Muscle layer of duodenum (tissue), 2 donors: Measurements from ENCODE around the gene RHOU.
A peak's percentile ranks its signal among the peaks of the same experiment; 100 is the strongest.

Experiments
- H3K27ac ChIP-seq: one replicate; pipeline ENCODE4 v1.7.0; 2013; ENCODE audit warnings: mild to moderate bottlenecking, low read length
- H3K27me3 ChIP-seq: one replicate; pipeline ENCODE4 v1.7.0; 2013; ENCODE audit warnings: low read depth, mild to moderate bottlenecking, control low read depth, low read length
- H3K36me3 ChIP-seq, 2 donors: one replicate each; pipeline ENCODE4 v1.7.0; 2013; ENCODE audit warnings: low read length in 2 of 2, control low read depth in 1 of 2, mild to moderate bottlenecking in 1 of 2; ENCODE audit not compliant: insufficient read depth in 2 of 2, control insufficient read depth in 1 of 2
- H3K4me1 ChIP-seq, 2 donors: one replicate each; pipeline ENCODE4 v1.7.0; 2013; ENCODE audit warnings: low read length in 2 of 2, mild to moderate bottlenecking in 2 of 2, control low read depth in 1 of 2, moderate library complexity in 1 of 2; ENCODE audit not compliant: insufficient read depth in 2 of 2, control insufficient read depth in 1 of 2
- H3K4me3 ChIP-seq, 2 donors: one replicate each; pipeline ENCODE4 v1.7.0; 2013; ENCODE audit warnings: low read length in 2 of 2, low read depth in 1 of 2, mild to moderate bottlenecking in 1 of 2
- H3K9me3 ChIP-seq, 2 donors: one replicate each; pipeline ENCODE4 v1.7.0; 2013; ENCODE audit warnings: low read length in 2 of 2, control low read depth in 1 of 2, mild to moderate bottlenecking in 1 of 2; ENCODE audit not compliant: control insufficient read depth in 1 of 2
- donor health status: healthy.

The RHOU gene

GRCh38 chr1:228739826-228740225, 4.5 kb downstream of the RHOU start:
- Histone ChIP-seq H3K36me3 (peaks cover 15 to 28% of the 10 kb centered on the region in 2 donors), H3K27me3 (no peaks in the 10 kb centered on the region), H3K27ac (no peak overlapping the region), H3K4me1 (peaks cover 0 to 25% of the 10 kb centered on the region in 2 donors), H3K9me3 (no peaks in the 10 kb centered on the region), H3K4me3 (no peak overlapping the region)

- H3K36me3 ChIP-seq, result peaks cover 19 to 32% of the 10 kb centered on the region in 2 donors
Measured at GRCh38 chr1:228740543-228741317, 5.5 kb downstream of the RHOU start.

GRCh38 chr1:228742281-228742860, 7.1 kb downstream of the RHOU start:
- Histone ChIP-seq H3K4me1 (peaks cover 0 to 28% of the 10 kb centered on the region in 2 donors), H3K36me3 (peaks cover 23 to 35% of the 10 kb centered on the region in 2 donors), H3K27ac (no peak overlapping the region), H3K9me3 (no peaks in the 10 kb centered on the region), H3K4me3 (no peak overlapping the region), H3K27me3 (no peaks in the 10 kb centered on the region)

More at GRCh38 chr1:228740543-228741317, 5.5 kb downstream of the RHOU start:
- no peaks in the 10 kb centered on the region for H3K9me3 ChIP-seq
- no peak overlapping the region for H3K4me3 ChIP-seq
- no peaks in the 10 kb centered on the region for H3K27me3 ChIP-seq
- H3K27ac ChIP-seq, result peak overlapping the region; percentile 39
- peaks cover 0 to 25% of the 10 kb centered on the region in 2 donors for H3K4me1 ChIP-seq

- H3K27ac ChIP-seq, result no peak overlapping the region
- H3K9me3 ChIP-seq, result no peaks in the 10 kb centered on the region
- peaks cover 0 to 23% of the 10 kb centered on the region in 2 donors for H3K4me1 ChIP-seq
- no peaks in the 10 kb centered on the region for H3K27me3 ChIP-seq
- no peak overlapping the region for H3K4me3 ChIP-seq
- H3K36me3 ChIP-seq, result peaks cover 23 to 35% of the 10 kb centered on the region in 2 donors
Measured at GRCh38 chr1:228743405-228743804, 8.1 kb downstream of the RHOU start.

GRCh38 chr1:228744356-228744755, 9.1 kb downstream of the RHOU start:
- peaks cover 23 to 35% of the 10 kb centered on the region in 2 donors for H3K36me3 ChIP-seq
- H3K27ac ChIP-seq, result no peak overlapping the region
- H3K27me3 ChIP-seq, result no peaks in the 10 kb centered on the region
- peaks cover 0 to 22% of the 10 kb centered on the region in 2 donors for H3K4me1 ChIP-seq
- no peak overlapping the region for H3K4me3 ChIP-seq
- no peaks in the 10 kb centered on the region for H3K9me3 ChIP-seq

- Histone ChIP-seq H3K27ac (no peak overlapping the region), H3K27me3 (no peaks in the 10 kb centered on the region), H3K4me3 (no peak overlapping the region), H3K9me3 (no peaks in the 10 kb centered on the region), H3K4me1 (peaks cover 0 to 17% of the 10 kb centered on the region in 2 donors), H3K36me3 (peaks cover 23 to 31% of the 10 kb centered on the region in 2 donors)
Measured at GRCh38 chr1:228744918-228745317, 9.6 kb downstream of the RHOU start.

- H3K27ac ChIP-seq, result no peak overlapping the region
- peaks cover 23 to 28% of the 10 kb centered on the region in 2 donors for H3K36me3 ChIP-seq
- H3K4me3 ChIP-seq, result no peak overlapping the region
- H3K27me3 ChIP-seq, result no peaks in the 10 kb centered on the region
- peaks cover 0 to 12% of the 10 kb centered on the region in 2 donors for H3K4me1 ChIP-seq
- no peaks in the 10 kb centered on the region for H3K9me3 ChIP-seq
Measured at GRCh38 chr1:228745497-228745896, 10.2 kb downstream of the RHOU start.

- H3K4me3 ChIP-seq, result no peak overlapping the region
- H3K9me3 ChIP-seq, result no peaks in the 10 kb centered on the region
- no peak overlapping the region for H3K27ac ChIP-seq
- H3K4me1 ChIP-seq, result peaks cover 0 to 3% of the 10 kb centered on the region in 2 donors
- peaks cover 23 to 28% of the 10 kb centered on the region in 2 donors for H3K36me3 ChIP-seq
- H3K27me3 ChIP-seq, result no peaks in the 10 kb centered on the region
Measured at GRCh38 chr1:228747301-228747935, 12.1 kb downstream of the RHOU start.

- Histone ChIP-seq H3K27ac (no peak overlapping the region), H3K9me3 (no peaks in the 10 kb centered on the region), H3K36me3 (peaks cover 23% of the 10 kb centered on the region in 2 donors), H3K27me3 (no peaks in the 10 kb centered on the region), H3K4me1 (peaks cover 0 to 3% of the 10 kb centered on the region in 2 donors), H3K4me3 (no peak overlapping the region)
Measured at GRCh38 chr1:228748029-228748428, 12.8 kb downstream of the RHOU start.

- no peaks in the 10 kb centered on the region for H3K27me3 ChIP-seq
- no peak overlapping the region for H3K27ac ChIP-seq
- peaks cover 0 to 4% of the 10 kb centered on the region in 2 donors for H3K4me1 ChIP-seq
- H3K9me3 ChIP-seq, result no peaks in the 10 kb centered on the region
- H3K4me3 ChIP-seq, result no peak overlapping the region
- H3K36me3 ChIP-seq, result peaks cover 19% of the 10 kb centered on the region in 2 donors
Measured at GRCh38 chr1:228748431-228748830, 13.2 kb downstream of the RHOU start.

GRCh38 chr1:228749765-228750164, 14.5 kb downstream of the RHOU start:
- Histone ChIP-seq H3K27me3 (no peaks in the 10 kb centered on the region), H3K9me3 (no peaks in the 10 kb centered on the region), H3K4me1 (peaks cover 0 to 10% of the 10 kb centered on the region in 2 donors), H3K27ac (no peak overlapping the region), H3K4me3 (no peak overlapping the region), H3K36me3 (peaks cover 7 to 8% of the 10 kb centered on the region in 2 donors)
